AG09309 (cell line): ENCODE measurements around the gene ADIRF.
"Not testable (repeated sequence)": the region's sequence is repeated elsewhere in the genome, so short reads cannot be mapped to it uniquely, and the experiment has no call there.

Experiments
- DNase-seq: peaks from one replicate; pipeline ENCODE4 v3.0.0-alpha.2; 2010; ENCODE audit warnings: low read depth
- H3K4me3 ChIP-seq: 2 replicates; pipeline ENCODE4 v1.5.1; 2011; ENCODE audit warnings: mild to moderate bottlenecking, low read depth, low read length, moderate library complexity; ENCODE audit not compliant: control insufficient read depth
- TF ChIP-seq, protein P1 (sequence below): IDR thresholded peaks from 2 replicates; pipeline ENCODE4 v1.5.1; 2011; ENCODE audit warnings: mild to moderate bottlenecking, low read depth, low read length, inconsistent platforms; ENCODE audit not compliant: insufficient read depth, control insufficient read depth; ENCODE audit errors: missing control alignments

ADIRF gene

DNA sequence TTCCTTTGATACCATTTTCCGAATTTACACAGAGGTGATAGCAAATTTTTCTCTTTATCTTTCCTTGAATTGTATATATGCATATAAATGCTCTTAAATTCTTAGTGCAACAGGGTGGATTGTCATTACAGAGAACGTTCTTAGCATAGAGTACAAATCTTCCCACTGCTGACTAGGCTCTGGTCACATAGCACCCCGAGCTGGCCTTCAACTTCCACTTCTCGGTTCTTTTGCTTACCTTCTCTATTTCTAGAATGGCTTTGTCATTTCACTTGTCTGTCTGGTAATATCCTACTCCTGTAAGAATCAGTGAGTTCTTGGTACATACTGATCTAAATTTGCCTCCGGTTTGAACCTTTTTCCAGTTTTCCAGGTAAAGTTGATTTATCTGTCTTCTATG is 13.4 kb downstream of the ADIRF start:
- H3K4me3 ChIP-seq: no peak overlapping the region
- TF ChIP-seq, protein P1, sequence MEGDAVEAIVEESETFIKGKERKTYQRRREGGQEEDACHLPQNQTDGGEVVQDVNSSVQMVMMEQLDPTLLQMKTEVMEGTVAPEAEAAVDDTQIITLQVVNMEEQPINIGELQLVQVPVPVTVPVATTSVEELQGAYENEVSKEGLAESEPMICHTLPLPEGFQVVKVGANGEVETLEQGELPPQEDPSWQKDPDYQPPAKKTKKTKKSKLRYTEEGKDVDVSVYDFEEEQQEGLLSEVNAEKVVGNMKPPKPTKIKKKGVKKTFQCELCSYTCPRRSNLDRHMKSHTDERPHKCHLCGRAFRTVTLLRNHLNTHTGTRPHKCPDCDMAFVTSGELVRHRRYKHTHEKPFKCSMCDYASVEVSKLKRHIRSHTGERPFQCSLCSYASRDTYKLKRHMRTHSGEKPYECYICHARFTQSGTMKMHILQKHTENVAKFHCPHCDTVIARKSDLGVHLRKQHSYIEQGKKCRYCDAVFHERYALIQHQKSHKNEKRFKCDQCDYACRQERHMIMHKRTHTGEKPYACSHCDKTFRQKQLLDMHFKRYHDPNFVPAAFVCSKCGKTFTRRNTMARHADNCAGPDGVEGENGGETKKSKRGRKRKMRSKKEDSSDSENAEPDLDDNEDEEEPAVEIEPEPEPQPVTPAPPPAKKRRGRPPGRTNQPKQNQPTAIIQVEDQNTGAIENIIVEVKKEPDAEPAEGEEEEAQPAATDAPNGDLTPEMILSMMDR: no peak
- DNase-seq: no peak

DNA sequence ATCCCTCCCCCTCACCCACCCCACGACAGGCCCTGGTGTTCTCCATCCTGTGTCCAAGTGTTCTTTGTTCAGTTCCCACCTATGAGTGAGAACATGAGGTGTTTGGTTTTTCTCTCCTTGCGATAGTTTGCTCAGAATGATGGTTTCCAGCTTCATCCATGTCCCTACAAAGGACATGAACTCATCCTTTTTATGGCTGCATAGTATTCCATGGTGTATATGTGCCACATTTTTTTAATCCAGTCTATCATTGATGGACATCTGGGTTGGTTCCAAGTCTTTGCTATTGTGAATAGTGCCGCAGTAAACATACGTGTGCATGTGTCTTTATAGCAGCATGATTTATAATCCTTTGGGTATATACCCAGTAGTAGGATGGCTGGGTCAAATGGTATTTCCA is 16.2 kb downstream of the ADIRF start:
- not testable (repeated sequence) for H3K4me3 ChIP-seq, DNase-seq

DNA sequence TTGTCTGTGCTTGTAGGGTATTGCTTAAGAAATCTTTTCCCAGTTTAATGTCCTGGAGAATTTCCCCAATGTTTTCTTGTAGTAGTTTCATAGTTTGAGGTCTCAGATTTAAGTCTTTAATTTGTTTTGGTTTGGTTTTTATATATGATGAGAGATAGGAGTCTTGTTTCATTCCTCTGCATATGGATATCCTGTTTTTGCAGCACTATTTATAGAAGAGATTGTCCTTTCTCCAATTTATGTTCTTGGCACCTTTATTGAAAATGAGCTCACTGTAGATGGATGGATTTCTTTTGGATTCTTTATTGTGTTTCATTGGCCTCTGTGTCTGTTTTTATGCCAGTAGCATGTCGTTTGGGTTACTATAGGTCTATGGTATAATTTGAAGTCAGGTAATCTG is 20.2 kb downstream of the ADIRF start:
- no peak for DNase-seq
- H3K4me3 ChIP-seq: no peak overlapping the region

DNA sequence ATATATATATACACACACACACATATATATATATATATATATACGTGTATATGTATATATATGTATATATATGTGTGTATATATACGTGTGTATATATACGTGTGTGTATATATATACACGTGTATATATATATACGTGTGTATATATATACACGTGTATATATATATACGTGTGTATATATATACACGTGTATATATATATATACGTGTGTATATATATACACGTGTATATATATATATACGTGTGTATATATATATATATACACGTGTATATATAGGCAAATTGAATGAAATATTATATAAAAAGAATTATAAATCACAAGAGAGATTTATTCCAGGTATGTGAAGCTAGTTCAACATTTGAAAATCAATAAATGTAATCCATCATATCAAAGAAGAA is 23.1 kb downstream of the ADIRF start:
- H3K4me3 ChIP-seq, DNase-seq: not testable (repeated sequence)

More for the DNA sequence above, 20.2 kb downstream of the ADIRF start:
- TF ChIP-seq, protein P1: no peak

DNA sequence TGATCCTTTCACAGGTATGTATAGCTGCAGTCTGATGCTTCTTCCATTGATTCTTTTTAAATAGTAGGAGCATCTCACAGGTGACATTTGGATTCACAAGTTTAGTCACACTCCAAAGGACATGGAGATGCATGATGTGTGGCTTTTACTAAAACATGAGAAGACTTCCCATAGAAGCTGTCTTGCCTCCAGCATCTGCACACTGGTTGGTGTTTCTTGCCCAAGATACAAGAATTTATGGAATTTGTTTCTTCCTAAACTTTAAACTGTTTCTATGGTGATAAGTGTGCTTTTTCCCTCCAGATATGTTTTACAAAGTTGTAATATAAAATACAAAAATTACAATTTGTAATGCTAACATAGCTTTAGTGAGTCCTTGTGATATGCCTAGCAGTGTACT is 24.2 kb downstream of the ADIRF start:
- TF ChIP-seq, protein P1: no peak
- DNase-seq: no peak

DNA sequence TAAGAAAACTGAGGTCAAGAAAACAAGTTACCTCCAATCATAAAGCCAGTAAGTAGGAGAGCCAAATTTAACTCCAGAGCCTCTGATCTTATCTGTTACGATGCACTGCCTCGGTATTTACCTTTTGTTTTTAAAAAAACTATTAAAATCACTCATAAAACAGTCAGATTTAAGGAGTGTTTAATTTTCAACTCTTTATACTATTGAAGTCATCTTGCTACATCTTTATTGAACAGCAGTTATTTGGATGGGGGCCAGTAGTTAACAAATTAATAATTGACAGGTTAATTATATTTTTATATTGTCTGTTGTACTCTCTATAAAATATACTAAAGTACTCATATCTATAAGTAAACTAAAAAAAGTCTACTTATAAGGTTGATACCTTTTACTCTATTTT is 24.6 kb downstream of the ADIRF start:
- TF ChIP-seq, protein P1: no peak
- no peak overlapping the region for H3K4me3 ChIP-seq
- DNase-seq: no peak

More for the DNA sequence above, 24.2 kb downstream of the ADIRF start:
- no peak overlapping the region for H3K4me3 ChIP-seq

DNA sequence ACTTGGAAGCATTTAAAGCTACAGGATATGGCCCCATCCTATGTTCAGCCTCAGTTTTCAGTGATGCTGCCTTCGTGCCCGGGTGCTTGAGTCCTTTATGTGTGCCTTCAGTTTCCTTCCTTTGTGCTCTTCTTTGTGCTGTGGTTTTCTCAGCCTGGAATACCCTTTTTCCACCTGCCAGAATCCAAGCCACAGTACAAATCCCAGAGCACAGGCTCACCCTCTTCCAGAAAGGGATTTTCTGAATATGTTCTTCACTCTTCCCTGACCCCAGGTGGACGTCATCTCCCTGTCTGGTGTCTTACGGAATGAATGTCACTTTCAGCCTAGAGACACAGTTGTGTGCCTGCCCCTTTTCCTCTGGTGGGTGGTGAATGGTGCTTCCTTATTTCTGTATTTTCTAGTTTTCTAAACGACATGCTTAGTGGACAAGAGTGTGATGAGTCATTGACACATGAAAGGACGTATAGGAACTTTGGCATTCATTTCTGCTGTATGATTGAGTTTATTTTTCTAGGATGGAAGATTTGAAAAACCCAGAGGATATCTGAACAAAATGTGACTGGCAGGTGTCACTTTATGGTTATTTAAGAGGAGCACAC is 31.6 kb downstream of the ADIRF start:
- H3K4me3 ChIP-seq, DNase-seq: not testable (repeated sequence)

DNA sequence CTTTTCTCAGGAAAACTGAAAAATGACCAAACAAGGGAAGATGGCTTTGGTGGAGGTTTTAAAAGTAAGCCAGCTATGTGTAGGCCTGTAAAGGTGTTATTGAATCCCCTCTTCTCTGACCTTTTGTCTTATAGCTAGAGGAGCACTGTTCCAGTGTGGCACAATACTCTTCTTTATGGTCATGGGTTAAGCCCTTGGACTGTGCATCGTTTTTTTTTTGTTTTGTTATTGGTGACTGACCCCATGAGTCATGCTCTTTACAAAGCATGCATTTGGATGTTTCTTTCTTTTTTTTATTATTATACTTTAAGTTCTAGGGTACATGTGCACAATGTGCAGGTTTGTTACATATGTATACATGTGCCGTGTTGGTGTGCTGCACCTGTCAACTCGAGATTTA is 32.2 kb downstream of the ADIRF start:
- TF ChIP-seq, protein P1: no peak
- no peak overlapping the region for H3K4me3 ChIP-seq
- no peak for DNase-seq

DNA sequence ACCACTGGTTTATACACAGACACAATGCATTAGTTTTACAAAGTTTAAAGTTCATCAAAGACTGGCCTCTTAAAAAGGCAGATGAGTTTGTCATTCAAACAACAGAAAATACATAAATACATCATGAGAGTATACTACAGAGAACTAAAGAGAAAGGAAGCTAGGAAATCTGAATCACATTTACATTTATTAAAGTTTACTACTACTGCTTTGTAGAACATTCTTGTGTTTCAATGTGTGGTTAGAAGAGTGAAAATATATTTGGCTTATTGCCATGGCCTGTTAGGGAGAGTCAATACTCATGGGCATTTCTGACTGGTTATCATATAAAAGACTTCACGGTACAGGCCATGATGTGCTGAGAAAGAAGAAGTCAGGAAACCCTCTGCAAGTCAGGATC is 38.8 kb downstream of the ADIRF start:
- not testable (repeated sequence) for H3K4me3 ChIP-seq, DNase-seq

DNA sequence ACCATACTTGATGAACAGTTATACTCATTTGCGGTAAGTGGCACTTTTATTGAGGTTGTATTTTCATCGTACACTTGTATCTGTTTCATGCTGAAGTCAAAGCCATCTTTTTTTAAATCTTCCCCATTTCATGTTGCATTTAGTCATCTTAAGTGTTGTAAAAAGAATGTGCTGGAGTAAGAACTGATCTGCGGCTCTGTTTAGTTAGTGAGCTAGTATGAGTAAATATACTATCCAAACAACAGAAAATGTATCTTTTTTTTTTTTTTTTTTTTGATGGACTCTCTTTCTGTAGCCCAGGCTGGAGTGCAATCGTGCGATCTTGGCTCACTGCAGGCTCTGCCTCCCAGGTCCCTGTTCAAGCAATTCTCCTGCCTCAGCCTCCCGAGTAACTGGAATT is 39.4 kb downstream of the ADIRF start:
- not testable (repeated sequence) for H3K4me3 ChIP-seq, DNase-seq

DNA sequence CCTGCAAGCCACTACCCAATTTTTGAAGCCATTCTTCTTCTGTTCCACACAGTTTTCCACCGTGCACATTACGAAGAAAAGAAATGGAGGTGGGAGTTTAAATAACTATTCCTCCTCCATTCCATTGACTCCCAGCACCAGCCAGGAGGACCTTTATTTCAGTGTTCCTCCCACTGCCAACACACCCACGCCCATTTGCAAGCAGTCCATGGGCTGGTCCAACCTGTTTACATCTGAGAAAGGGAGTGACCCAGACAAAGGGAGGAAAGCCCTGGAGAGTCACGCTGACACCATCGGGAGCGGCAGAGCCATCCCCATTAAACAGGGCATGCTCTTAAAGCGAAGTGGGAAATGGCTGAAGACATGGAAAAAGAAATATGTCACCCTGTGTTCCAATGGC is 40.0 kb downstream of the ADIRF start:
- H3K4me3 ChIP-seq, DNase-seq: not testable (repeated sequence)

DNA sequence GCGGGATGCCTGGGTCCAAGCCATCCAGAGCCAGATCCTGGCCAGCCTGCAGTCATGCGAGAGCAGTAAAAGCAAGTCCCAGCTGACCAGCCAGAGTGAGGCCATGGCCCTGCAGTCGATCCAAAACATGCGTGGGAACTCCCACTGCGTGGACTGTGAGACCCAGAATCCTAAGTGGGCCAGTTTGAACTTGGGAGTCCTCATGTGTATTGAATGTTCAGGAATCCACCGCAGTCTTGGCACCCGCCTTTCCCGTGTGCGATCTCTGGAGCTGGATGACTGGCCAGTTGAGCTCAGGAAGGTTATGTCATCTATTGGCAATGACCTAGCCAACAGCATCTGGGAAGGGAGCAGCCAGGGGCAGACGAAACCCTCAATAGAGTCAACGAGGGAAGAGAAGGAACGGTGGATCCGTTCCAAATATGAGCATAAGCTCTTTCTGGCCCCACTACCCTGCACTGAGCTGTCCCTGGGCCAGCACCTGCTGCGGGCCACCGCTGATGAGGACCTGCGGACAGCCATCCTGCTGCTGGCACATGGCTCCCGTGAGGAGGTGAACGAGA is 40.9 kb downstream of the ADIRF start:
- not testable (repeated sequence) for H3K4me3 ChIP-seq, DNase-seq

DNA sequence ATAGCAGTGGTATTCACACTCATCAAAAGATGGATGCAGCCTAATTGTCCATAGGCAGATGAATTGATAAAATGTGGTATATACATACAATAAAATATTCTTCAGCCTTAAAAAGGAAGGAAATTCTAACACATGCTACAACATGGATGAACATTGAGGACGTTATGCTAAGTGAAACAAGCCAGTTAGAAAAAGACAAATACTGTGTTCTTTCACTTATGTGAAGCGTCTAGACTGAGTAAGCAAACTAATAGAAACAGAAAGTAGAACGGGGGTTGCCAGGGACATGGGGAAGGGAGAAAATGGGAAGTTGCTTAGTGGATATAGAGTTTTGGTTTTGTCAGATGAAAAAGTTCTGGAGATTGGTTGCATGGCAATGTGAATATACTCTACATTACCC is 45.2 kb downstream of the ADIRF start:
- DNase-seq, H3K4me3 ChIP-seq: not testable (repeated sequence)
